Endodermal cell (in vitro differentiated cells): ENCODE data around the gene MACC1. TPM values are rescaled to one million over a fixed set of nuclear protein-coding genes. Genes with fewer than 3 reads are reported as not detected.

Experiments
- DNase-seq: peaks from one replicate; pipeline ENCODE4 v3.0.0-alpha.2; 2017
- H3K27ac ChIP-seq: 2 replicates; pipeline ENCODE4 v1.5.1; 2013; ENCODE audit warnings: mild to moderate bottlenecking, low read depth, low read length, moderate library complexity
- H3K27me3 ChIP-seq: 2 replicates; pipeline ENCODE4 v1.6.1; 2013; ENCODE audit warnings: mild to moderate bottlenecking, low read length, moderate library complexity; ENCODE audit not compliant: insufficient read depth, control insufficient read depth, poor library complexity, severe bottlenecking
- H3K36me3 ChIP-seq: 2 replicates; pipeline ENCODE4 v1.7.0; 2013; ENCODE audit warnings: mild to moderate bottlenecking, low read length, moderate library complexity; ENCODE audit not compliant: control insufficient read depth, insufficient read depth
- H3K4me1 ChIP-seq: one replicate; pipeline ENCODE4 v1.7.0; 2013; ENCODE audit warnings: low read length; ENCODE audit not compliant: control insufficient read depth, insufficient read depth
- H3K4me3 ChIP-seq: 2 replicates; pipeline ENCODE4 v1.5.1; 2013; ENCODE audit warnings: mild to moderate bottlenecking, low read length, moderate library complexity
- H3K9ac ChIP-seq: 2 replicates; pipeline ENCODE4 v1.6.1; 2013; ENCODE audit warnings: mild to moderate bottlenecking, low read length, moderate library complexity; ENCODE audit not compliant: poor library complexity, severe bottlenecking; ENCODE audit errors: extremely low read depth
- H3K9me3 ChIP-seq: 2 replicates; pipeline ENCODE4 v1.6.1; 2013; ENCODE audit warnings: mild to moderate bottlenecking, low read length, moderate library complexity; ENCODE audit not compliant: control insufficient read depth
- H3K27ac Mint-ChIP-seq: 2 replicates; pipeline ENCODE4 v1.8.0; 2020; ENCODE audit warnings: mixed read lengths
- H3K27me3 Mint-ChIP-seq: 2 replicates; pipeline ENCODE4 v1.8.0; 2021; ENCODE audit warnings: mild to moderate bottlenecking, mixed read lengths; ENCODE audit not compliant: insufficient read depth
- H3K36me3 Mint-ChIP-seq: 2 replicates; pipeline ENCODE4 v1.8.0; 2020; ENCODE audit warnings: low read depth, mixed read lengths
- H3K4me1 Mint-ChIP-seq: 2 replicates; pipeline ENCODE4 v1.8.0; 2020; ENCODE audit warnings: mixed read lengths
- H3K4me3 Mint-ChIP-seq: 2 replicates; pipeline ENCODE4 v1.8.0; 2020; ENCODE audit warnings: mild to moderate bottlenecking, moderate library complexity, mixed read lengths
- H3K9me3 Mint-ChIP-seq: 2 replicates; pipeline ENCODE4 v1.8.0; 2020; ENCODE audit warnings: mild to moderate bottlenecking, mixed read lengths
- WGBS, 2 experiments: methylation state at CpG; one replicate each; pipeline versions ENCODE4 v1.1.5 to v1.1.7; 2013; ENCODE audit warnings: missing lambda C conversion rate in 2 of 2, mixed read lengths in 1 of 2; ENCODE audit not compliant: insufficient coverage in 1 of 2, insufficient read length in 1 of 2; 5-methylcytosine and 5-hydroxymethylcytosine counted together
- total RNA-seq, 2 donors: library from RNA; stranded (reverse); fragmentation: NEBNext Ultra II Directional in 1 of 2; extraction: Animal tissue kit (Norgen Biotek cat#: 25700) in 1 of 2; gene quantifications; 2 replicates in 1 of 2; 3 replicates in 1 of 2; pipeline ENCODE4 v1.2.1, GENCODE V29; 2021
- TF ChIP-seq, protein P1 (sequence below): fragments of 200-600 bp; sonication (generic); conservative IDR thresholded peaks from 2 replicates; pipeline ENCODE4 v1.5.0; 2021; ENCODE audit warnings: antibody characterized with exemption, mild to moderate bottlenecking

The MACC1 gene
- total RNA-seq, 2 donors from 2014 or later: 1.4 to 2.0 TPM

DNA sequence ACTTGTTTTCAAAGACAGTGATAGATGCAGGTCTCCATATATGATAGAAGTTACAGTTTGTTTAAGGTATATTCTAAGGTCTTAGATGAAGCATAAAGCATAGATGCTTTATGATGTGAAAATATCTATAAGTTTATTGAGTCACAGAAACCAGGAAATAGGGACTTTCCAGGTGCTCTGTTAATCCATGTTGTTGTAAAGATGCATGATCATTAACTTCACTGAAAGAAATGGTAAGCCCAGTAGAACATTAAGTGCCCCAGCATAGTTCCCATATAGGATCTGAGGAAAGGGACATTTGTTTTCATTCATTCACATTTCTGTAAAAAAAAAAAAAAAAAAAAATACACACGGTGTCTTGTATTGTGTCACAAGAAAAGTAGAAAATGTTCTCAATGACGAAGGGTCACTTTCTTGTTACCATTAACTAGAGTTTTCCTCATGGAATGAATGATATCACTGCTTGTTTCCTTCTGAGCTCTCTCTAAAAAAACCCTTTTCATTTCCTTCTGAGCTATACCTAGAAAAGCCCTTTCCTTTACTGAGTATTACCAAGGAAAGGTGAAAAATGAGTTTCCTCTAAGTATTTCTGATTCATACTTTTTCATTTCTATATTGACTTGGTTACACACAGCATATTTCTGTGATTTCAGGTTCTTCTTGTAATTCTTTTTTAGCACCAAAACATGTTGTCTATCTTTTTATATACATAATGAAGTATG is 105.2 kb downstream of the MACC1 start:
- Mint-ChIP-seq H3K27me3 (no peaks in the 10 kb centered on the region), H3K4me1 (peaks cover 57% of the 10 kb centered on the region), H3K36me3 (peaks cover 5% of the 10 kb centered on the region), H3K4me3 (no peak overlapping the region), H3K27ac (no peak overlapping the region), H3K9me3 (no peaks in the 10 kb centered on the region)
- H3K4me1 ChIP-seq: peaks cover 16% of the 10 kb centered on the region
- H3K4me3 ChIP-seq: no peak overlapping the region
- TF ChIP-seq, protein P1, sequence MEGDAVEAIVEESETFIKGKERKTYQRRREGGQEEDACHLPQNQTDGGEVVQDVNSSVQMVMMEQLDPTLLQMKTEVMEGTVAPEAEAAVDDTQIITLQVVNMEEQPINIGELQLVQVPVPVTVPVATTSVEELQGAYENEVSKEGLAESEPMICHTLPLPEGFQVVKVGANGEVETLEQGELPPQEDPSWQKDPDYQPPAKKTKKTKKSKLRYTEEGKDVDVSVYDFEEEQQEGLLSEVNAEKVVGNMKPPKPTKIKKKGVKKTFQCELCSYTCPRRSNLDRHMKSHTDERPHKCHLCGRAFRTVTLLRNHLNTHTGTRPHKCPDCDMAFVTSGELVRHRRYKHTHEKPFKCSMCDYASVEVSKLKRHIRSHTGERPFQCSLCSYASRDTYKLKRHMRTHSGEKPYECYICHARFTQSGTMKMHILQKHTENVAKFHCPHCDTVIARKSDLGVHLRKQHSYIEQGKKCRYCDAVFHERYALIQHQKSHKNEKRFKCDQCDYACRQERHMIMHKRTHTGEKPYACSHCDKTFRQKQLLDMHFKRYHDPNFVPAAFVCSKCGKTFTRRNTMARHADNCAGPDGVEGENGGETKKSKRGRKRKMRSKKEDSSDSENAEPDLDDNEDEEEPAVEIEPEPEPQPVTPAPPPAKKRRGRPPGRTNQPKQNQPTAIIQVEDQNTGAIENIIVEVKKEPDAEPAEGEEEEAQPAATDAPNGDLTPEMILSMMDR: no peak
- no peak overlapping the region for H3K27ac ChIP-seq
- 81 to 100% methylated on average over 1 to 2 of the region's 2 CpGs for WGBS, 2 experiments
- DNase-seq: no peak
- H3K9me3 ChIP-seq: no peaks in the 10 kb centered on the region
- H3K9ac ChIP-seq: no peak overlapping the region
- H3K36me3 ChIP-seq: no peaks in the 10 kb centered on the region
- no peaks in the 10 kb centered on the region for H3K27me3 ChIP-seq

DNA sequence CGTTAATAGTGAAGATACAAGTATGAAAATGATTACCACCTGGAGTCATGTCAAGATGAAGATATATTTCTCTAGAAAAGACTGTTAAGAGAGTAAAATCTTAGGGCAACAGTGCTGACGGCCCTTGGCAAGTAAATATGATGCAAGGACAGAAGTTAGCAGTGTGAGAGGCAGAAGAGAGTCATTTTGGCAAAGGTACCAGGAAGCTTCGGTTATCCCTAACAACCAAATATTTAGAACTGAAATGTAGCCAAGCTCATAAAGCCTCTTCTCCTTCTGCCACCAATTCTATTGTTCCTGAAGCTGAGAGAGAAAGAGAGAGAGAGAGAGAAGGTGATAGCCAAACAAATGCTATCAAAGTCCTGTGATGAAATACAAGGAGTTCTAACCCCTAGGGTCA is 109.6 kb downstream of the MACC1 start:
- Mint-ChIP-seq H3K4me3 (no peak overlapping the region), H3K36me3 (peaks cover 10% of the 10 kb centered on the region), H3K27ac (no peak overlapping the region), H3K27me3 (no peaks in the 10 kb centered on the region), H3K9me3 (no peaks in the 10 kb centered on the region), H3K4me1 (peaks cover 46% of the 10 kb centered on the region)
- TF ChIP-seq, protein P1: no peak
- no peaks in the 10 kb centered on the region for H3K9me3 ChIP-seq
- no peak for DNase-seq
- no peak overlapping the region for H3K9ac ChIP-seq
- H3K27ac ChIP-seq: no peak overlapping the region
- no peak overlapping the region for H3K4me3 ChIP-seq
- H3K36me3 ChIP-seq: no peaks in the 10 kb centered on the region
- H3K27me3 ChIP-seq: no peaks in the 10 kb centered on the region
- 80 to 89% methylated on average over 1 to 2 of the region's 3 CpGs for WGBS, 2 experiments
- H3K4me1 ChIP-seq: peaks cover 4% of the 10 kb centered on the region

DNA sequence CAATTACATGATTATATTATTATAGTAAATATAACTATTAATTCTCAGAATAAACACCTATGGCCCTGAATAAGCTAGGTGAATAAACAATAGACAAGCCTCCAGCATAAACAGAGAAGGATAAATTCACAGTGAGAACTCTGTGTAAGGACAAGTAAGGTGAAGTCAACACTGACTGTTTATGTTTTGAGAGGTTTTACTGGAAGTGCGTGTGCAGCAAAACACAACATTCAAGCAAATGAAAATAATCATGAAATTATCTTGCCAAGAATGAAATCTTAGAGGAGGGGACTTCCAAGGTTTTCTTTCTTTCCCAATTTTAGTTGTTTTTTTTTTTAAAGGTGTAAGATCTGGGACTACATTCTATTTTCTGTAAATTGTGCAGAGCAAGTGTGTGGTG is 112.5 kb downstream of the MACC1 start:
- H3K9ac ChIP-seq: no peak overlapping the region
- no peaks in the 10 kb centered on the region for H3K36me3 ChIP-seq
- no peak for DNase-seq
- H3K27me3 ChIP-seq: no peaks in the 10 kb centered on the region
- Mint-ChIP-seq H3K36me3 (peaks cover 14% of the 10 kb centered on the region), H3K4me3 (no peak overlapping the region), H3K4me1 (peaks cover 47% of the 10 kb centered on the region), H3K9me3 (no peaks in the 10 kb centered on the region), H3K27me3 (no peaks in the 10 kb centered on the region), H3K27ac (no peak overlapping the region)
- TF ChIP-seq, protein P1: no peak
- no peaks in the 10 kb centered on the region for H3K4me1 ChIP-seq
- no peak overlapping the region for H3K4me3 ChIP-seq
- WGBS, 2 experiments: 90 to 100% methylated on average over 1 of the region's 1 CpG
- no peaks in the 10 kb centered on the region for H3K9me3 ChIP-seq
- no peak overlapping the region for H3K27ac ChIP-seq
